H1 (cell line): ENCODE data around the gene PNMA1. TPM values are rescaled to one million over a fixed set of nuclear protein-coding genes. Genes with fewer than 3 reads are reported as not detected.

Experiments used
- CTCF ChIA-PET: fragments of 300-600 bp; sonication (Branson Sonifier 250); formaldehyde crosslinking; loops from one replicate; lab custom pipeline; 2021; ENCODE audit not compliant: partially characterized antibody; lab: Charles Lee
- POLR2A ChIA-PET: fragments of 300-600 bp; sonication (Branson Sonifier 250); formaldehyde crosslinking; loops from one replicate; lab custom pipeline; 2021; ENCODE audit warnings: inconsistent platforms; ENCODE audit not compliant: partially characterized antibody; lab: Charles Lee
- DNase-seq, 2 experiments: peaks; one replicate each; pipeline versions ENCODE4 v3.0.0 to v3.0.0-alpha.2; 2010 to 2022; ENCODE audit warnings: low spot score in 2 of 2, low read depth in 1 of 2, mixed read lengths in 1 of 2
- FAIRE-seq: peaks from 2 replicates; lab custom pipeline; 2011; peaks lifted over from hg19 to GRCh38; lab: Jason Lieb, UNC
- H2AFZ ChIP-seq: 2 replicates; pipeline ENCODE4 v1.8.1; 2012; ENCODE audit warnings: low read length, inconsistent platforms
- H2AK5ac ChIP-seq: 2 replicates; pipeline ENCODE4 v1.6.1; 2013; ENCODE audit warnings: low read depth, low read length
- H2BK120ac ChIP-seq: replicated peaks from 2 replicates; pipeline ENCODE3; 2013; ENCODE audit warnings: low read depth, low read length, inconsistent platforms
- H2BK12ac ChIP-seq: 2 replicates; pipeline ENCODE4 v1.6.1; 2013; ENCODE audit warnings: low read depth, low read length
- H2BK15ac ChIP-seq: 2 replicates; pipeline ENCODE4 v1.6.1; 2013; ENCODE audit warnings: low read length
- H2BK20ac ChIP-seq: 2 replicates; pipeline ENCODE4 v1.6.1; 2013; ENCODE audit warnings: low read length
- H2BK5ac ChIP-seq: 2 replicates; pipeline ENCODE4 v1.6.1; 2013; ENCODE audit warnings: low read depth, low read length
- H3K14ac ChIP-seq: 2 replicates; pipeline ENCODE4 v1.6.1; 2013; ENCODE audit warnings: inconsistent platforms; ENCODE audit not compliant: insufficient read length
- H3K18ac ChIP-seq: 2 replicates; pipeline ENCODE4 v1.6.1; 2013; ENCODE audit warnings: low read length; ENCODE audit errors: extremely low read depth
- H3K23ac ChIP-seq: 2 replicates; pipeline ENCODE4 v1.6.1; 2013; ENCODE audit warnings: inconsistent platforms; ENCODE audit not compliant: insufficient read length
- H3K23me2 ChIP-seq: 2 replicates; pipeline ENCODE4 v1.6.1; 2013; ENCODE audit warnings: low read depth, low read length
- H3K27ac ChIP-seq: 2 replicates; pipeline ENCODE4 v1.6.1; 2011; ENCODE audit warnings: low read depth, low read length, inconsistent platforms
- H3K27me3 ChIP-seq, 4 experiments: replicated peaks in 1 of 4; 1 replicate in 1 of 4; 2 replicates in 3 of 4; pipeline versions ENCODE4 v1.6.1 to v1.8.1; 2011 to 2013; ENCODE audit warnings: low read length in 3 of 4, mild to moderate bottlenecking in 3 of 4, inconsistent platforms in 2 of 4, mixed read lengths in 2 of 4, moderate library complexity in 1 of 4; ENCODE audit not compliant: control insufficient read depth in 3 of 4, insufficient read depth in 3 of 4; ENCODE audit errors: extremely low read depth in 1 of 4
- H3K36me3 ChIP-seq, 4 experiments: 2 replicates each; pipeline versions ENCODE4 v1.6.1 to v1.8.1; 2011 to 2013; ENCODE audit warnings: mild to moderate bottlenecking in 4 of 4, low read length in 3 of 4, moderate library complexity in 2 of 4, control low read depth in 1 of 4, inconsistent platforms in 1 of 4; ENCODE audit not compliant: insufficient read depth in 4 of 4, control insufficient read depth in 2 of 4
- H3K4ac ChIP-seq: replicated peaks from 2 replicates; pipeline ENCODE3; 2013; ENCODE audit warnings: low read length, low read depth, mixed read lengths, inconsistent platforms; ENCODE audit not compliant: insufficient read length
- H3K4me1 ChIP-seq, 4 experiments: replicated peaks in 1 of 4; 1 replicate in 1 of 4; 2 replicates in 3 of 4; pipeline versions ENCODE4 v1.6.1 to v1.8.1; 2011 to 2013; ENCODE audit warnings: low read length in 3 of 4, inconsistent platforms in 2 of 4, mixed read lengths in 1 of 4; ENCODE audit not compliant: insufficient read depth in 4 of 4, control insufficient read depth in 3 of 4
- H3K4me2 ChIP-seq, 2 experiments: 2 replicates each; pipeline versions ENCODE4 v1.6.1 to v1.8.1; 2011 to 2013; ENCODE audit warnings: low read depth in 2 of 2, low read length in 2 of 2, control low read depth in 1 of 2, inconsistent platforms in 1 of 2, mild to moderate bottlenecking in 1 of 2; ENCODE audit not compliant: insufficient read depth in 1 of 2
- H3K4me3 ChIP-seq, 4 experiments: fragments of 200-600, 300-600 bp in 1 of 4; sonication (generic), shearing (Covaris generic), sonication (Bioruptor Twin) in 1 of 4; 2 replicates each; pipeline versions ENCODE4 v1.5.1 to v1.8.1; 2011 to 2016; ENCODE audit warnings: low read length in 4 of 4, low read depth in 3 of 4, control low read depth in 2 of 4, inconsistent platforms in 2 of 4, mild to moderate bottlenecking in 2 of 4, mixed read lengths in 1 of 4, moderate library complexity in 1 of 4; ENCODE audit not compliant: insufficient read depth in 2 of 4; ENCODE audit errors: extremely low read depth in 1 of 4
- H3K56ac ChIP-seq: replicated peaks from 2 replicates; pipeline ENCODE3; 2013; ENCODE audit warnings: low read depth, mild to moderate bottlenecking, mixed read lengths, low read length, inconsistent platforms; ENCODE audit not compliant: insufficient read length
- H3K79me1 ChIP-seq: 2 replicates; pipeline ENCODE4 v1.6.1; 2013; ENCODE audit warnings: low read depth, low read length, control low read depth
- H3K79me2 ChIP-seq, 2 experiments: 2 replicates each; pipeline versions ENCODE4 v1.6.1 to v1.8.1; 2012 to 2013; ENCODE audit warnings: low read length in 2 of 2, mild to moderate bottlenecking in 2 of 2, inconsistent platforms in 1 of 2; ENCODE audit not compliant: insufficient read depth in 2 of 2, control insufficient read depth in 1 of 2
- H3K9ac ChIP-seq, 4 experiments: replicated peaks in 1 of 4; 1 replicate in 1 of 4; 2 replicates in 3 of 4; pipeline versions ENCODE4 v1.6.1 to v1.8.1; 2011 to 2013; ENCODE audit warnings: low read depth in 3 of 4, low read length in 3 of 4, control low read depth in 2 of 4, mild to moderate bottlenecking in 2 of 4, moderate library complexity in 2 of 4, inconsistent platforms in 1 of 4; ENCODE audit errors: extremely low read depth in 1 of 4
- H3K9me3 ChIP-seq, 2 experiments: 2 replicates each; pipeline versions ENCODE4 v1.6.1 to v1.8.1; 2012 to 2013; ENCODE audit warnings: mild to moderate bottlenecking in 2 of 2, moderate library complexity in 2 of 2, control low read depth in 1 of 2, inconsistent platforms in 1 of 2, low read depth in 1 of 2, low read length in 1 of 2, mixed read lengths in 1 of 2; ENCODE audit not compliant: insufficient read depth in 2 of 2
- H4K20me1 ChIP-seq, 2 experiments: replicated peaks in 1 of 2; 2 replicates each; pipeline versions ENCODE3 to v1.8.1; 2011 to 2013; ENCODE audit warnings: inconsistent platforms in 2 of 2, low read length in 2 of 2, mild to moderate bottlenecking in 1 of 2; ENCODE audit not compliant: insufficient read depth in 2 of 2, control insufficient read depth in 1 of 2
- H4K5ac ChIP-seq: 2 replicates; pipeline ENCODE4 v1.6.1; 2013; ENCODE audit warnings: low read length, low read depth, mixed read lengths, inconsistent platforms; ENCODE audit not compliant: insufficient read length
- H4K8ac ChIP-seq: 2 replicates; pipeline ENCODE4 v1.8.0; 2013; ENCODE audit warnings: mild to moderate bottlenecking, moderate library complexity, low read length, inconsistent platforms; ENCODE audit not compliant: insufficient read depth; ENCODE audit errors: extremely low read depth
- H4K91ac ChIP-seq: replicated peaks from 2 replicates; pipeline ENCODE3; 2013; ENCODE audit warnings: low read length, mixed read lengths, inconsistent platforms; ENCODE audit not compliant: insufficient read length
- ATF3 ChIP-seq: IDR thresholded peaks from 2 replicates; pipeline ENCODE4 v1.6.1; 2011; ENCODE audit warnings: low read depth, mild to moderate bottlenecking, low read length; ENCODE audit not compliant: insufficient read depth
- CREB1 ChIP-seq: IDR thresholded peaks from 2 replicates; pipeline ENCODE4 v1.6.1; 2012; ENCODE audit warnings: inconsistent platforms
- EZH2 ChIP-seq: fragments of 200-600 bp; sonication (generic); IDR thresholded peaks from 2 replicates; pipeline ENCODE4 v1.7.1; 2012; ENCODE audit warnings: low read depth, mild to moderate bottlenecking, moderate library complexity, low read length, inconsistent platforms; ENCODE audit not compliant: severe bottlenecking
- GTF2F1 ChIP-seq: IDR thresholded peaks from 2 replicates; pipeline ENCODE4 v1.6.1; 2012; ENCODE audit warnings: low read depth, low read length, improper control_type of control experiment, borderline replicate concordance
- NANOG ChIP-seq: IDR thresholded peaks from 2 replicates; pipeline ENCODE4 v1.6.1; 2011; ENCODE audit warnings: low read length, low read depth, mild to moderate bottlenecking, inconsistent platforms; ENCODE audit not compliant: insufficient read depth, poor library complexity, severe bottlenecking
- RAD21 ChIP-seq, 2 experiments: IDR thresholded peaks in 1 of 2; conservative IDR thresholded peaks in 1 of 2; 2 replicates each; pipeline ENCODE4 v1.6.1; 2011; ENCODE audit warnings: low read depth in 2 of 2, low read length in 2 of 2, improper control_type of control experiment in 1 of 2, inconsistent platforms in 1 of 2, mild to moderate bottlenecking in 1 of 2, moderate library complexity in 1 of 2
- RXRA ChIP-seq: IDR thresholded peaks from 2 replicates; pipeline ENCODE4 v1.6.1; 2011; ENCODE audit warnings: low read depth, mild to moderate bottlenecking, low read length, moderate library complexity; ENCODE audit not compliant: insufficient read depth
- SRF ChIP-seq: IDR thresholded peaks from 2 replicates; pipeline ENCODE4 v1.6.1; 2011; ENCODE audit warnings: mild to moderate bottlenecking, low read depth, low read length, moderate library complexity
- whole genome bisulfite sequencing, 2 experiments: shearing (Covaris generic) in 1 of 2; methylation state at CpG; one replicate each; pipeline versions ENCODE4 v1.1.6 to v1.1.7; 2013 to 2015; ENCODE audit warnings: low lambda C conversion rate in 2 of 2, mixed read lengths in 2 of 2, inconsistent platforms in 1 of 2, low coverage in 1 of 2, missing lambda C conversion rate in 1 of 2; ENCODE audit not compliant: insufficient replicate concordance in 2 of 2, insufficient coverage in 1 of 2, insufficient read length in 1 of 2; ENCODE audit errors: extremely low coverage in 1 of 2, missing lambda C conversion rate in 1 of 2; 5-methylcytosine and 5-hydroxymethylcytosine counted together
- polyA plus RNA-seq, 7 experiments: library from polyadenylated mRNA; depleted of rRNA in 3 of 7; stranded (reverse) in 5 of 7; unstranded in 2 of 7; fragments of >200 nt in 5 of 7; fragments of 200-250 nt in 2 of 7; gene quantifications; 1 replicate in 5 of 7; 2 replicates in 1 of 7; 4 replicates in 1 of 7; pipeline versions ENCODE4 v1.2.1 to v1.2.3, GENCODE V29; 2011 to 2013; ENCODE audit warnings: missing spikeins in 2 of 7, mixed read lengths in 2 of 7
- total RNA-seq: library from RNA; stranded (reverse); fragmentation: NEBNext Ultra II Directional; extraction: Animal tissue kit (Norgen Biotek cat#: 25700); gene quantifications from 2 replicates; pipeline ENCODE4 v1.2.1, GENCODE V29; 2021

The PNMA1 gene
- total and polyA plus RNA-seq, 2 of the 8 experiments (the other 6 are each of a cell fraction or from before 2014, with no cell fraction given) = 15.8 to 52.7 TPM

GRCh38 chr14:73762375-73762822, 48.2 kb upstream of the PNMA1 start:
- CTCF ChIA-PET = interaction anchor here (0.6 to 3.1 kb wide), 11 partner anchors 9 to 64 kb away, joined by 3 to 17 read pairs (median 4); no protein-coding TSS in a partner anchor
- H3K14ac ChIP-seq = no peak overlapping the region
- POLR2A ChIA-PET = interaction anchor here (0.6 to 2.2 kb wide), 8 partner anchors 8 to 407 kb away, joined by 3 to 11 read pairs (median 3); partner anchors contain the start of gene PTGR2
- H3K56ac ChIP-seq = no peak overlapping the region
- H3K4ac ChIP-seq = no peak overlapping the region
- no peak overlapping the region for H3K23ac ChIP-seq
- no peak overlapping the region for H4K91ac ChIP-seq
- H2AK5ac ChIP-seq = peak overlapping the region; percentile 19; the same call in 1 of the 2 replicates
- peaks cover 11% of the 10 kb centered on the region for H3K23me2 ChIP-seq
- no peak overlapping the region for H3K9ac ChIP-seq
- peaks cover 2% of the 10 kb centered on the region in 2 experiments for H4K20me1 ChIP-seq
- no peak overlapping the region for H3K4me3 ChIP-seq
- H3K79me2 ChIP-seq = peaks cover 0 to 8% of the 10 kb centered on the region in 2 experiments; a peak in 2 of 4 replicates
- no peak overlapping the region for H3K27ac ChIP-seq
- H3K4me1 ChIP-seq = peaks cover 11 to 25% (median 12%) of the 10 kb centered on the region in 4 experiments
- no peak overlapping the region for H3K4me2 ChIP-seq
- no peak overlapping the region for H2BK20ac ChIP-seq
- H2BK15ac ChIP-seq = 0 out of 2 replicates have a peak overlapping the region, but pooled peaks have one; percentile 24
- H3K27me3 ChIP-seq = peaks cover 0 to 15% (median 10%) of the 10 kb centered on the region in 4 experiments; a peak in 5 of 7 replicates
- FAIRE-seq = no peak
- H3K79me1 ChIP-seq = no peaks in the 10 kb centered on the region
- H3K36me3 ChIP-seq = no peaks in the 10 kb centered on the region
- no peak overlapping the region for H3K18ac ChIP-seq
- no peak for DNase-seq
- H2AFZ ChIP-seq = no peak overlapping the region
- TF ChIP-seq CREB1 (no peak), RXRA (no peak), GTF2F1 (no peak), ATF3 (no peak), NANOG (no peak), RAD21 (IDR thresholded peaks at IDR 0.05 in 1 of 2, conservative IDR thresholded peaks at IDR 0.05 in 1 of 2; ENCODE audit: low read depth in 2 of 2, low read length in 2 of 2) (no peak), SRF (no peak), EZH2 (no peak)
- no peak overlapping the region for H4K8ac ChIP-seq
- no peak overlapping the region for H4K5ac ChIP-seq
- no peaks in the 10 kb centered on the region for H3K9me3 ChIP-seq
- H2BK5ac ChIP-seq = no peak overlapping the region
- no peak overlapping the region for H2BK120ac ChIP-seq
- 92% methylated on average over 6 of the region's 8 CpGs; no CpG with 5 or more reads in 1 of the 2 experiments for WGBS, 2 experiments
- H2BK12ac ChIP-seq = no peak overlapping the region
